Measurements from ENCODE around the gene PARP6.

PARP6 gene

DNA sequence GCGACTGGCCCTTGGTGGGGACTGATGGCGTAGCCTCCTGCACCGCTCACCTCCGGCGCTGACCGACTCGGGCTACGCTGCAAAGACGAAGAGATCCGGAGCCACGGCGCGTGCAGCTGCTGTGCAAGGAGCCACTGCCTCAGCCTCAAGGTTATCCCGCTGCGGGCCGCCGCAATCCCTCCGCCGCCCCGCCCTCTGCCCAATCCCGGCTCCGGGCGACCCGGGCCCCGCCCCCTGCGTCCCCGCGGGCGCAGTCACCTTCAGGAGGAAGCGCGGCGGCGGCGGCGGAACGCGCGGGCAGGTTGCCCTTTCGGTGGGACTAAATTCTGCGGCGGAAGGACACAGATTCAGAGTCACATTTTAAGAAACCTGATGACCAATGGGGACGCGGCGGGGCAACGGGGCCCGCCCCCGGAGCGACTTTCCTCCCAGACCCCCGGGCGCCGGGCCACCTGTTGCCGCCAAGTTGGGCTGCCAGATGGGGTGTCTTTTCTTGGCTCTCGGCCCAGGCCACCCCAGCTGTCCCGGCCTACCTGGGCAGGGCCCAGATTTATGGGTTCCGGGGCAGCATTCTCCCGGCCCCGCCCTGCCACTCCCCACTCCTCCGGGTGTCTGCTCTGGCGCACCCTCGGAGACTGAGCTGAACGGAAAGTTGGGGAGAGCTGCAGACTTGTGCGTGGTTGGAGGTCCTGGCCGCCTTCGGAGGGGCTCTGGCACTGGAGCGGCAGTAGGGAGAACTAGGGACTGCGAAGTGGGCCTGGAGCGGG, 41.1 kb downstream of the PARP6 start, which contains the start of gene PKM:
Gene PKM (minus strand): TSS at position 125 of the 767 bp plus-strand sequence. CDS start 12,093 bp downstream, outside the sequence.
- peak; percentile 97 to 98 for DNase-seq (ENCODE audit: low read depth in 2 of 2)

DNA sequence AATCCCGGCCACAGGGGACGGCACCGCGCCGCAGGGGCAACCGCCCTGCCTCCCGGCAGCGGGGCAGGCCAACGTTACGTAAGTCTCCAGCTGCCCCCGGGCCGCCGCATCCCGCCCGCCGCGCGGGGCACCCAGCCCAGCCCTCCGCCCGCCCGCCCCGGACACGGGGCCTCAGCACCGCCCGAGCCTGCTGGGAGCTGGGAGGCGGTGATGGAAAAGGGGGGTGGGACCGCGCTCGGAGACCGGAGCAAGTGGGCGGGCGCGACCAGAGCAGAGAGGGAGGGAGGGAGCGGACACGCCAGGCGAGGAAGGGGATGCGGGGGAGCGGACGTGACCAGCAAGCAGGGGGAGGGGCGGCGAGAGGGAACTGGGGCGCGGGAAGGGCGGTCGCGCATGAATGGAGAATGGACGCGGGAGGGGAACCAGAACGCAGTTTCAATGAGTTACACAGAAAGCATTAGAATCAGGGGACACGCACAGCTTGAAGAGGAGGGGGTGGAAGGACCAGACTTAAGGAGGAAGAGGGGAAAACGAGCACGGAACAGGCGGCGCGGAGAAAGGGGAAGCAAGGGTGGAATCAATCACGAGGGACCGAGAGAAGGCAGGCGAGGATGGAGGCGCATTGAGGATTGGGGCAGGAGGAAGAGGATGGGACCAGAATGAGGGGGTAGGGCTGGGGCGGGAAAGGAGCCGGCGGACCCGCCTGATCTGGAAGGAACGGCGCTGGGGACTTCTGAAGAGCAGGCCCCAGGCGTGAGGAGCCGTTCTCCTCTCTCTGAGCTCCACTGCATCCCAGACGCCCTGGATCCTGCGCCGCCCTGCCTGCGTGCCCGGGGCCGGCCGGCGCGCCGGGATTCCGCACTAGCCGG, 41.9 kb downstream of the PARP6 start:
- DNase-seq (ENCODE audit: low read depth in 2 of 2) = peak; percentile 77 to 97

DNA sequence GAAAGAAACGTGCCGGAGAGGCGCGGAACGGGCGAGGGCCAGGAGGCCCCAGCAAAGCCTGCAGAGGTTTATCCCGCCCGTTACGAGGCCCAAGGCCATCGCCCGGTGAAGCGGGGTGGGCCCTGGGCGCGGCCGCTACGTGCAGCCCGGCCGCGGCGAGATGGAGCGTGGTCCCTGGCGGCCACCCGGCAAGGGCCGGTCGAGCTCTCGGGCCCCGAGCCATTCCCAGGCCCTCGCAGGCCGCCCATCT, 42.5 kb downstream of the PARP6 start:
- no peak for DNase-seq (ENCODE audit: low read depth in 2 of 2)

DNA sequence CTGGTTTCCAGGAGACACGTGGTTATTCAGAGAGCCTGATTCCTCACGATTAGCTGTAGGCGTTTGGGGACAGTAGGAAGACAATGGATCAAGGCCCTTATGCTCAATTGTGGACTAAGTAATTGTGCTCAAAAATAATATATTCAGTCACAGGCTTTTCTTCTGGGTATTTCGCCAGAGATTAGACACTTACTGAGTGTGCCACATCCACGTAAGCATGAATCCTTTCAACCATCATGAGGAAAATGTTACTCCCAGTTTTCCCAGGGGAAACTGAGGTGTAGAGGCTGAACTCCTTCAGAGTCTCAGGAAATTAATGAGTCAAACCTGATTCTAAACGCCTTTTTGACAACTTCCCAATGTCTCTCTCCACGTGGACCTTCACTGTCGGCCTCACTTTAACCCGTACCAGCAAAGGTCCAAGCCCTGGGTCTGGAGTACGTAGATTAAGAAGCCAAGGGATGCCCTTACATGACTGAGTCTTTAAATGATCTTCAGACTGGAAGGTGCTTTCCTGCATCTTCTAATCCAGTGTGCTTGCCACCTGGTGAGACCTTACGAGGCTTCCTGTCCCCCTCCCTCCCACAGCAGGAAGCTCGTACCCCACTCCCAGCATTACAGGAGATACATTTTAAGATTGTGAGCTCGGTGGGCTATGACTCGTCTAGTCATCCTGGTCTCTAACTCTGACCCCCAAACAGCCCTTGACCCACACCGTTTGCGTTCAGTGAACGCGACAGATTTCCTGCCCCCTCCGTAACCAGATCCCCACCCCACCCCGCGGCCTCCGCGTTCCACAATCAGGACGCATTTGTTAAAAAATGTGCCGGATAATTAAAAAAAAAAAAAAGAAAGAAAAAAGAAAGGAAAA, 43.0 kb downstream of the PARP6 start:
- DNase-seq (ENCODE audit: low read depth in 2 of 2) = no peak

DNA sequence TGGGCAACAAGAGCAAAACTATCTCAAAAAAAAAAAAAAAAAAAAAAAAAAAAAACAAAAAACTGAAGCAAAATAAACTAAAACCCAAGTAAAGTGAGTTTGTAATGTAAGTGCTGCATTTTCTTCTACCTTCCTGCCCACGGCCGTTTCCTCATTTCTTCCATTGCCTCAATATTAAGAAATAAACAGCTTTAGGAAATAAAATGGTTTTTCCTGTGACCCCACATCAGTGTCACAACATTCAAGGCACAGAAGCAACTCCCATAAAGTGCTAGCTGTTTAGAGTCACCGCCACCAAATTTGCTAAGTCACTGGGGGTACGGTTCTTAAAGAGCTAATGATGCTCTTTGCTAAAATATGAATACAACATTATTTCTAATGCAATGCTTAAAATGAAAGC, 44.6 kb downstream of the PARP6 start:
- no peak for DNase-seq (ENCODE audit: low read depth in 2 of 2)

DNA sequence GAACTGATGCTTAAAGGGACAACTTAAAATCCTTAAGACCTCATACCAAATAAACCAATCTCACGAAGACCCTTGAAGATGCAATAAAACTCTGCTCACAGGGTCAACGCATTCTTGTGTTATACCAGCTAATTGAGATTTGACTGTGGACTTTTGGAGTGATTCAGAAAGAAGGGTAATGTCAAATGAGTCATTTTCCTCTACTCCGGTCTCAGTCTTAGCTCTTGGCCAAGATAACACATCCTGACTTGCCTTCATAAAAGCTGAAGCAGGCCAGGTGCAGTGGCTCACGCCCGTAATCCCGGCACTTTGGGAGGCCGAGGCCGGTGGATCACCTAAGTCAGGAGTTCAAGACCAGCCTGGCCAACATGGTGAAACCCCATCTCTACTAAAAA, 45.2 kb downstream of the PARP6 start:
- DNase-seq (ENCODE audit: low read depth in 2 of 2) = peak; percentile 41 to 48

DNA sequence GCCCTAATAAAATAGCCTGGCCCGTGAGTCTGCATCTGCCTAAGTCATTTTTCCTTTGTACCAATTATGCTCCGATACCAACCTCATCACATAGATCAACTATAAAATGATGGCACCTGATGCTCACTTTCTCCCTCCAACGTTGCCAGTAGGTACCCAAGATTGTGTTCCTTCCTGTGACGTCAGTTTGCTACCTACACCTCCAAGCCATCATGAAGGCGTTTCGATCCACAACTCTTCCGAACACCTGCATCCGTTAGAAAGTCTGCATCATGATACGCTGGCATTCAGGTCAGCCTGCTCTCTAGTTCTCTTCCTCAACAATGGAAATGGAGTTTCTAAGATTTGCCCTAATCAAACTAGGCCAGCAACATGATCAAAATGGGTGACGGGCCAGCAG, 49.1 kb downstream of the PARP6 start:
- DNase-seq (ENCODE audit: low read depth in 2 of 2) = no peak

DNA sequence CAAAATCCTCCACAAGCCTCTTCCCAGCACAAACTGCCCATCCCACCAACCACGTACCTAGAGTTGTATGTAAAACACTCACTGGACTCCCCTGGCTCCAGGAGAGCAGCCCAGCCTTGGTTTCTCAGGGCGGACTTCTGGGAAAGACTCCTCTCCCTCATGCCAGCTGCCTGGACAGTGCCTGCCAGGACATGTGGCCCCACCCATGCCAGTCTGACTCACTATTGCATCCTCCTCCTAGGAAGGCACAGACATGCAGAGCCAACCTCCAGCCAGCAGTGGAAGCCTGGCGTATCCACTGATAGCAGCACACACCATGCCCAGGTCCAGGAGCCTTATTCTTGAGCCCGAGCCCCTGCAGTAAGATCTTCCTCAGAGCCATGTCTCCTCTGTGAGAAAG, 50.0 kb downstream of the PARP6 start:
- no peak for DNase-seq (ENCODE audit: low read depth in 2 of 2)

DNA sequence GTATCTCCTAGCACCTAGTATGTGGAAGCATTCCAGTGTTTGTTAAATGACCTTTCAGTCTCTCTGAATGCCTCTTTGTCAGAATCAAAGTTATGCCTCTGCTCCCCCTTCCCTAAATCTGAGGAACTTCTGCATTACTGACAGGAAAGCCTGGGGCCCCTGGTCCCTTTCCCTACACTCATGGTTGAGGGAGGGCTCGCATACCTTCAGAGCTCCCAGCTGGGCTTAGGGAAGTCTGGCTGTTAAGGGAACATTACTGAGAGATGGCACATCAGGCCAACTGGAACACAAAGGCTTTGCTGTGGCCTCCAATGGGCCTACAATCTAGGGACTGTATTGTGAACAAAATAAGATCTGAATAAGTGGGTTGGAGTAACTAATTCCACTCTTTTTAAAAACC, 51.7 kb downstream of the PARP6 start:
- DNase-seq (ENCODE audit: low read depth in 2 of 2) = no peak

DNA sequence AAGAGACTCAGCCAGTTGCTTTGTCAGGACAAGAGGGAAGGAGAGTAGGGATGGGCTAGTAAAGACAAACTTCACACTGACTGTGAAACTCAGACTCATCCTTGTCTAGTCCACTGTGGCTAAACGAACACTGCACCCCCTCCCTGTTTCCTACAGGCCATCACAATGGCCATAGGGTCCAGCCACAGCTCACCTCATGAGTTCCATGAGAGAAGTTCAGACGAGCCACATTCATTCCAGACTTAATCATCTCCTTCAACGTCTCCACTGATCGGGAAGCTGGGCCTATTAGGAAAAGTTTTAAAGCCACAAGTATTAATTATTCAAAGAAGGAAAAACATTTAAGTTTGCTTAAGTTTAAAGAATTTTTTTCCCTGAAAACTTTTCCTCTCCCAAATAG, 55.1 kb downstream of the PARP6 start:
- DNase-seq (ENCODE audit: low read depth in 2 of 2) = no peak

DNA sequence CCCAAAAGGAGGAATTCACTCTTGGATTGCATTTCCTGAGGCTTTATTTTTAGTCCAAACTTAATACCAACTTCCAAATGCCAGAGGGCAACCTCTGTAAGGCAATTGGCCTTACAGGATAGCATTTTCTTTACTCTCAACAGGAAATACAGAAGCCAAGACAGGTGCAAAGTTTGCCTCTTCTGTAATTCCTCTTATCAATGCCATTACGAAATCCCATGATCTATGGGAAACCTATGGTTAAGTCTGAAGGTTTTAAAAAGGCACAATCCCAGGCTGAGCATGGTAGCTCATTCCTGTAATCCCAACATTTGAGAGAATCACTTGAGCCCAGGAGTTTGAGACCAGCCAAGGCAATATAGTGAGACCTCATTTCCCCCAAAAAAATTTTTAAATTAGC, 56.3 kb downstream of the PARP6 start:
- DNase-seq (ENCODE audit: low read depth in 2 of 2) = no peak

DNA sequence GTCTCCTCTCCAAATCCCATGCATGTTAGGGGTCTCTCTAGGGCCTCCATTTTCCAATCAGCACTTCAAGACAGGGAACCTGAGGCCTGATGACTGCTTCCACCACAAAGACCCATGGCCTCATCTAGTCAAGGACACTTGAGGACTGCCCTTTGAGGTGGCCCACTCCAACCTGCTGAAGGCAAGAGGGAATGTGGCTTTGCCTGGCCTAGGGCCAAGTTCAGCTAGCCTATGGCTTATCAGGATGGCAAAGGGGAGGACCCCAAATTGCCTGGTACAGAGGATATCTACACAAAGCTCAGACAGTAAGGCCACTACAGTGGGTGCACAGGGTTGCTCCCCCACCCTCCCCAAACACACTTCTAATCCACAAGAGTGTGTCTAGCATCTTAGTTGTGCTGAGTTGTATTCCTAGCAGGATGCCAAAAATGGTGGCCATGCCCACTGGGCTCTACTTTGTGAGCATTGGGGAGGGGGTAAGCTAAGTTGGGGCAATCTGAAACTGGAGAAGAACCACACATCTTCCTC, 64.7 kb downstream of the PARP6 start:
- DNase-seq (ENCODE audit: low read depth in 2 of 2) = no peak

DNA sequence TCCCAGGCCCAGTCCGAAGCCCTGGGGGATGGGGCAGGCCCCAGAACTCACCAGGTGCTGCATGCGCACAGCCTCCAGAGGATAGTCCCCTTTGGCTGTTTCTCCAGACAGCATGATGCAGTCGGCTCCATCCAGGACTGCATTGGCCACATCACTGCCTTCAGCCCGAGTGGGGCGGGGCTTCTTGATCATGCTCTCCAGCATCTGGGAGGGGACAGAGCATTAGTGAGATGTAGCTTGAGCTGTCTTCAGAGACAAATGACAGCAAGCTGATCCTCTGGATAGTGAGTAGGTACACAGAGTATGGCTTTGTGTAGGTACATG, 65.7 kb downstream of the PARP6 start:
- no peak for DNase-seq (ENCODE audit: low read depth in 2 of 2)

DNA sequence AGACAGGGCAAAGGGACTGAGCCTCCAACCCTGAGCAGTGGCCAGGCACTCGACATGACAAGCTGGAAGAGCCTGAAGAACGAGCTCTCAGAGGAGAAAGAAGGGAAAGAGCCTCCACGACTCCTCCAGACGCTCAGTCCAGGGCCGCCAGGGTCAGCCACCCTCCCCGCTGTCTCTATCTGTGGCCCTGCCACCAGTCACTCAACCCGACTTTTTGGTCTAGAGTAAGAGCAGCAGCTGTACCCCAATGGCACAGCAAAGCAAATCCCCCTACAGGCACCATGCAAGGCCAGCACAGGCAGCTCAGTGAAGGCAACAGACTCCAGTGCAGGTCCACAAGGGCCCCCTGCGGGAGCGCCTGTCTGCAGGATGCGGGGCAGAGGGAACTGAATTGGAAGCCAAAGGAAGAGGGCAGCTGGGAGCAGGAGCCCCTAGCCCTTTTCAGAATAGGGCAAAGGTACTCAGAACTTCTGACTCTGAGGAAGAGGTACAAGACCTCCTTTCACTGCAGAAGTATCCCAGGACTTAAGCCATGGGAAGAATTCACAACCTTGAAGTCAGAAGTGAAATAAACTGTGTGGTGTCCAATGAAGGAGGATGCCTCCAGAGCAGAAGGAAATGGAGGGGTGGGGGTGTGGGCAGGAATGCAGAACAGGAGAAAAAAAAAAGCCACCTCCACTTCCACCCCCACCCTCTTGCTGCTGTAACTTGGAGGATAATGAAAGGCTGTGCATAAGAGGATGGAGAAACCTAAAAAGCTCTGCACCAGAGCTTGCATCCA, 66.3 kb downstream of the PARP6 start:
- no peak for DNase-seq (ENCODE audit: low read depth in 2 of 2)

DNA sequence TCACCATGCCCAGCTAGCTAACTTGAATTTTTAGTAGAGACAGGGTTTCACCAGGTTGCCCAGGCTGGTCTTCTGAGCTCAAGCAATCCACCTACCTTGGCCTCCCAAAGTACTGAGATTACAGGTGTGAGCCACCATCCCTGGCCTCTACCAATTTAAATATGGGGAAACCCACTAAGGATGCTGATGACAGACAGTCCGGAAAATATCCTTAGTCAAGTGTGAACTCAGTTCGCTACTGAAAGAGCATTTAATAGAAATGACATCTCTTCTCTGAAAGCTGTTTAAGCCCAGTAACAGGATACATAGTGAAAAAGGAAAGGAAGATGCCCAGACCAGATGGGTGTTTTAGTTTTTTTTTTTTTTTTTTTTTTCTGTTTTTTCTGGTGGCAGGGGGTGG, 67.1 kb downstream of the PARP6 start:
- DNase-seq (ENCODE audit: low read depth in 2 of 2) = no peak

DNA sequence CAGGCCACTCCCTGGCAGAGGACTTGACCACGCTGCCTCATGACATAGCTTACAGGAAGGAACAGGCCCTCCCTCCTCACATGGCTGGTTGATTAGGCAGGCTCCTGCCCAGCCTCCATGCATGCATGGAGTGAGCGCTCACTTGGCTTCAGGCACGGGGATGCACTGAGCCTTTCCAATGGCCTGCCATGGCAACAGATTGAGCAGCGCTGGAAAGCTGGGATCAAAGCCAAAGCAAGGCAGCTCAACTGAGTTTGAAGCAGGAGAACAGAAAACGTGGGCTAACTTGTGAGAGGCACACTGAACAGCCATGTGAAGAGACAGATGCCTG, 68.9 kb downstream of the PARP6 start:
- no peak for DNase-seq (ENCODE audit: low read depth in 2 of 2)

DNA sequence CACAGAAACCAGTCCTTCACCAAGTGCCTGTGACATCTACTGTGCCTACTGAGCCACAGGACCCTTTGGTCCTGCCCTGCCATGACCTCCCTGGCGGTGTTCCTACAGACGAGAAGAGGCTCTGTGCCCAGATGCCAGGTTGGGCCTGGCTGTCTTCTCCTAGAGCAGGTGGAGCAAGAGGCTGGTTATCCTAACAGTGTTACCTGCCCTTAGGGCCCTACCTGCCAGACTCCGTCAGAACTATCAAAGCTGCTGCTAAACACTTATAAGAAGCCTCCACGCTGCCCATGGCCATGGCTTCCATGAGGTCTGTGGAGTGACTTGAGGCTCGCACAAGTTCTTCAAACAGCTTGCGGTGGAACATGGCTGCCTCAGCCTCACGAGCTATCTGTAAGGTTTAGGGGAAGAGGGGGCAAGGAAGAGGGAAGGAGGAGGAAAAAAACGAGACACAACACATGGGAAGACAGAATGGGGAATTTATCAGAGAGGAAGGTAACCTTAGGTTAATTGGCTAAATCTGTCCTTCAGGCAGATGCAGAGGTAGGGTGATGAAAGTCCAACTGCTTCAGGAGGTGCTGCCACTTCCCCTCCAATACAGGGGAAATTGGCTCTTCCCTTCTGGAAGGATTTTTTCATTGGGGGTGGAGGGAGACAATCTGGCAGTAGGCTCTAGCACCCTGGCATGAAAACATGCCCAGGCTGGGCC, 69.4 kb downstream of the PARP6 start:
- no peak for DNase-seq (ENCODE audit: low read depth in 2 of 2)

DNA sequence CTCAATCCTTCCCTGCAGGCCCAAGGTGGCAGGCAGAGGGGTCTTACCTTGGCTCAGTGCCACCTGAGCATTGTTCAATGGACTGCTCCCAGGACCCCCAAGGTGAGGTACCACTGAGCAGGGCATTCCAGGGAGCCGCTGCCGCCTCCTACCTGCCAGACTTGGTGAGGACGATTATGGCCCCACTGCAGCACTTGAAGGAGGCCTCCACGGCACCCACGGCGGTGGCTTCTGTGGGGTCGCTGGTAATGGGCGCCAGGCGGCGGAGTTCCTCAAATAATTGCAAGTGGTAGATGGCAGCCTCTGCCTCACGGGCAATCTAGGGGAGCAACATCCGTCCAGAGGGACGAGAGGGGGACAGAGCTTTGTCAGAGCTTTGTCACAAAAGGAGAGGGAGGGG, 70.1 kb downstream of the PARP6 start:
- DNase-seq (ENCODE audit: low read depth in 2 of 2) = no peak

DNA sequence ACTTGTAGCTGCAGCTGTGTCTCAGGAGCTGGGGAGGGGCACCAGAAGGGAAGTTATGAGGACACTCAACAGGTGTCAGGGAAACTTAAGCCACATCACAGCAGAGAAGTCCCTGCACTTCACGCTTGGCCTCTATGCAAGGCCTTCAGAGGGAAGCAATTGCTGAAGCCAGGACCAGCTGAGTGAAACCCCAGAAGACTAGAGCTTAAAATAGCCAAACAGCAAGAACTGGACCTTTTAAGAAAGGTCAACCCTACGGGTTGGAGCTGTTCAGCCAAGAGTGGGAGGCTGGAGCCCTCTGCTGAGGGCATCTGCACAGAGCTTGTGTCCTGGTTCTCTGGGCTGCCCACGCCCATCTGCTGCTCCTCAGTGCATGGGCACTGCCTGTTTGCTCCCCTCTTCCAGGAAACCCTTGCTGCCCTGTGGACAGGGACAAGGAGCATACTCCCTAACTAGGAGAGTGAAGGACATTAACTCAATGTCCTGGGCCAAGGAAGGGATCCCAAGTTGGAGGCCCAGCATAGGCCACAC, 70.9 kb downstream of the PARP6 start:
- no peak for DNase-seq (ENCODE audit: low read depth in 2 of 2)

DNA sequence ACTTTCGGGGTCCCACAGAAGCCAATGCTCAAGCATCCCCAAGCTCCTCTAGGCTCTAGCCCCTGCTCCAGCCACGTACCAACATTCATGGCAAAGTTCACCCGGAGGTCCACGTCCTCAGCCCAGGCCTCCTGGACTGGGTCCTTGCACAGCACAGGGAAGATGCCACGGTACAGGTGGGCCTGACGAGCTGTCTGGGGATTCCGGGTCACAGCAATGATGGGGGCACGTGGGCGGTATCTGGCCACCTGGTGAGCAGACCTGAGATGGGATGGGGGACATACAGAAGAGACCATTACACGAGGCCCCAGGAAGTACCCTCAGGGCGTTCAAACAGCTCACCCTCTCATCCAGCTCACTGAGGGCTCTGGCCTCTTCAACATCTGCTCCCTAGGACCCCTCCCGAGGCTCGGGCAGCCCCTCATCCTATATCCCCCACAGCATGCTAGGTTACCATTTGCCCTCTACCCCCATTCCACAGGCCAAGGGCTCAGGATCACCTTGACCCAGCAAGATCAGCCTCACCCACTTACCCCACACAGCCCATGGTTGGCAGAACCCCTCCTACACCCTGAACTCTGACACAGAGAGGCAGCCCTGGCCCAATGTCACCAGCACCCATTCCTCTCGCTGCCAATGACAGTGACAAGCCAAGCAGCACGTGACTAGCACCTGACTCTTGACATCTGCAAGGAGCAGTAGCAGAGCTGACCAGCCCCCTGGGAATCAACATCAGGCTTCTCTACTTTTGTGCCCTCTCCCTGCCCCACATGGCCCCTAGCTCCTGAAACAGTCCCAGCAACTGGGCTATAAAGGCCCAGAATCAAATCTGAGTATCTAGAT, 71.7 kb downstream of the PARP6 start:
- DNase-seq (ENCODE audit: low read depth in 2 of 2) = no peak
